GM18858 (cell line): ENCODE measurements around the gene CYP4F22.

Experiments used
- ATAC-seq: cut with Tn5 transposase; IDR thresholded peaks from one replicate; pipeline ENCODE4 v1.9.1; 2021; ENCODE audit not compliant: unreplicated experiment

CYP4F22 gene

DNA sequence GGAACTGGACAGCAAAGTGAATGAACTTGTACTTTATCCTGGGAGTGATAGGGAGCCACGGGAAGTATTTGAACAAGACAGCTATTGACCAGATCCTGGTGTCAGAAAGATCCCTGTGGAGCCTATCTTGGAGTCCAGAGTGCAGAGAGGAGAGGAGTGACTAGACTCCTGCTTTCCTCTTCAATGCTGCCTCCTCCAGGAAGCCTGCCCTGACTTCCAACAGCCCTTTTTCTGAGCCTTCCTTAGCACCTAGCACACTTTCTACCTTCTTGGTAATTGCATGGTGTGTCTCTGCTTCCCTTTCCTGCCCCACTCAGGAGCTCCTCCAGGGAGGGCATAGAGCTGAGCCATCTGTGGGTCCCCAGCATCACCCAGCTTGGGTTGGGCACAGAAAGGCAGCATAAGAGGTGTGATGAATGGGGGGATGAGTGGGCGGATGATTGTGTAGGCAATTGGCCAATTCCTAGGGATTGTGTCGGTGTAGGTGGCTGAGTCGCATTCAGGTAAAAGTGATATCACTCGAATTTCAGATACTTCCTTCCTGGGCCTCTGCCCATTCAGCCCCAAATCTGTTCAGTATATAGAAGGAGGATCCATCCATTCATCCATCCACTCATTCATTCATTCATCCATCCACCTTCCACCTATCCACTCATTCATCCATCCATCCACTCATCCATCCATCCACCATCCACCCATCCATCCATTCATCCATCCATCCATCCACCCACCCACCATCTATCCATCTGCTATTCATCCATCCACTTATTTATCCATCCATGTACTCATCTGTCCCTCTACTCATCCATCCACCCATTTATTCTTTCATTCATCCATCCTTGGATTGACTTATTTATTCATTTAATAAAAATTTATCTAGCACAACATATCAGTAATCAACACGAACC, 26.9 kb downstream of the CYP4F22 start:
- no peak for ATAC-seq

DNA sequence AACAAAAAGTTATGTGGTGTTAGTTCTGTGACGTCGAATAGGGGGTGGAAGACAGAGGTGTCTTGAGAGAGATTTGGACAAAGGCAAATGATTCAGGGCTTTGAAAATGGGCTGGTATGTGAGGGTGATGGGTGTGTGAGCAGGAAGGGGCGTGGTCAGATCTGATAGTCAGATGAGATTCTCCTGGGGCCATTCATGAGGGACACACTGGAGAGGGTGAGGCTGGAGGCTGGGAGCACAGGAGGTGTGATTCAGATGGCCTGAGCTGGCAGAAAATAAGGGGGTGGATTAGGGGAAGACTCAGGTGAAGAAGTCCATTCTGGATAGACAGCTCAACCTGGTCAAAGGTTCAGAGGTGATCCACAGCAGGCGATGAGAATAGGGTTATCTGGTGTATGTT, 28.0 kb downstream of the CYP4F22 start:
- no peak for ATAC-seq

DNA sequence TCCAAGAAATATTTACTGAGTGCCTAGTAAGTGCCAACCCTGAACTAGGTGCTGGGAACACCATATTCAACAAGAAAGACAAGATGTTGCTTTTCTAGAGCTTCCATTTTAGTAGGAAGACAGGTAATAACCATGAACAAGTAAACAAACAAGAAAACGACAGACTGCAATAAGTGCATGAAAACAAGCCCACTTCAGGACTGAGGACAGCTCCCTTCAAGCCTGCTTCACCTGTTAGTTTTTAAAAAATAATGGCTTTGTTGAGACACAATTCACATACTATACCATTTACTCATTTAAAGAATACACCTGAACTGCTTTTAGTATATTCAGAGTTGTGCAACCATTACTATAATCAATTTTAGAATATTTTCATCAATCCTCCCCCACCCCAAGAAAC, 30.4 kb downstream of the CYP4F22 start:
- no peak for ATAC-seq

DNA sequence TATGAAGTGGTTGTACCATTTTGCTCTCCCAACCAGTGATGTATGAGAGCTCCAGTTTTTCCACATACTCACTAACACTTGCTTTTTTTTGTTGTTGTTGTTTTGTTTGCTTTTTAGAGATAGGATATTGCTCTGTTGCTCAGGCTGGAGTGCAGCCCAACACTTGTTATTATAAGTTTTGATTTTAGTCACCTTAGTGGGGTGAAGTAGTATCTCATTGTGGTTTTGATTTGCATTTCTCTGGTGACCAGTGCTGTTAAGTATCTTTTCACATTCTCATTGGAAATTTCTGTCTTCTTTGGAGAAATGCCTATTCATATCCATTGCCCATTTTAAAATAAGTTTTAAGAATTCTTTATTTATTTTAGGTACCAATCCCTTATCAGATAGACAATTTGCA, 31.3 kb downstream of the CYP4F22 start:
- no peak for ATAC-seq

DNA sequence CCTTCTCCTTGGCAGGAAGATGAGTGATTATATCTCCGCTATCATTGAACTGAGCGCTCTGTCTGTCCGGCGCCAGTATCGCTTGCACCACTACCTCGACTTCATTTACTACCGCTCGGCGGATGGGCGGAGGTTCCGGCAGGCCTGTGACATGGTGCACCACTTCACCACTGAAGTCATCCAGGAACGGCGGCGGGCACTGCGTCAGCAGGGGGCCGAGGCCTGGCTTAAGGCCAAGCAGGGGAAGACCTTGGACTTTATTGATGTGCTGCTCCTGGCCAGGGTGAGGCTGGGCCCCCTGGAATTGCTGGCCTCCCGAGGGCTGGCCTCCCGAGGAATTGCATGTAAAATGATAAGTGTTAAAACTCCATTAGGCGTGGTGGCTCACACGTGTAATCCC, 32.1 kb downstream of the CYP4F22 start:
- ATAC-seq, result no peak

DNA sequence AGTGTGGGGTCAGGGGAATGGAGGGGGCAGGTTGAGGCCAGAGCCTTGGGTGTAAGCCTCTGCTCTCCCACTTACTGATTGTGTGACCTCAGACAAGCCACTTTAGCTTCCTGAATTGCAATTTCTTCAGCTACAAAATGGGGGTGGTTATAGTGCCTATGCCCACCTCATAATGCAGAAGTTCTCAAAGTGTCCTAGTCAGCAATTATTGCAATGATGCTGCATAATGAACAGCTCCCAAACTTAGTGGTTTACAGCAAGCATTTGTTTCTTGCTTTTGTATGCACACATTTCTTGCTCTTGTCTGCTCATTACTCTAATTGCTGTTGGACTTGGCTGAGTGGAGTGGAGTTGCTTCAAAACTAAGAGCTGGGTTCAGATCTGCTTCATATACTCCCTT, 36.0 kb downstream of the CYP4F22 start:
- no peak for ATAC-seq

DNA sequence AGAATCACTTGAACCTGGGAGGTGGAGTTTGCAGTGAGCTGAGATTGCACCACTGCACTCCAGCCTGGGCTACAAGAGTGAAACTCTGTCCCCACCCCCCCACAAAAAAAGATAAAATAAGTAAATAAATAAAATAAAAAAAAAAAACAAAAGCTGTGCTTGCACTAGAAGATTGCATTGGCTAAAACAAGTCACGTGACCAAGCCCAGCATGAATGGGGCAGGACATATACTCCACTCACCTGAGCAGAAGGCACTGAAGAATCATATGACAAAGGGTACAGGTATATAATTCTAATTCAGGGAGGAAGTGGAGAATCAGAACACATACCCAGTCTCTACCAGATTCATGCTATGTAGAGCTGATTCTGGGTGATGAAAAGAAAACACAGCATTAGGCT, 36.6 kb downstream of the CYP4F22 start:
- no peak for ATAC-seq

DNA sequence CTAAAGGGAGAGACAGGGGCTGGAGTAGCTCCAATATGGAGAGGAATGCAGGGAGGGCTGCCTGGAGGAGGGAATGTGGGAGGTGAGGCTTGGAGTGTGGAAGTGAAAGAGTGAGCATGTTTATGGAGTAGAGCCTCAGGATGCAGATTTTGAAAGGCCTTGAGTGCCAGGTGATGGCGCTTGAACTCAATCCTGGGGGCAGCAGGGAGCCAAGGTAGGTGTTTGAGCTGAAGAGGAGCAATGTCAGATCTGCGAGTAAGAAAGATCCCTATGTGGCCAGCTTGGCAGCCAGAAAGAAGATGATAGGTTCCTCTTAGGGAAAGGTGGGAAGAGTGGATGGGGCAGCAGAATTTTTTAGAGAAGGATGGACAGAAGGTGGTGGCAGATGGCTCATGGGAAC, 40.3 kb downstream of the CYP4F22 start:
- no peak for ATAC-seq

DNA sequence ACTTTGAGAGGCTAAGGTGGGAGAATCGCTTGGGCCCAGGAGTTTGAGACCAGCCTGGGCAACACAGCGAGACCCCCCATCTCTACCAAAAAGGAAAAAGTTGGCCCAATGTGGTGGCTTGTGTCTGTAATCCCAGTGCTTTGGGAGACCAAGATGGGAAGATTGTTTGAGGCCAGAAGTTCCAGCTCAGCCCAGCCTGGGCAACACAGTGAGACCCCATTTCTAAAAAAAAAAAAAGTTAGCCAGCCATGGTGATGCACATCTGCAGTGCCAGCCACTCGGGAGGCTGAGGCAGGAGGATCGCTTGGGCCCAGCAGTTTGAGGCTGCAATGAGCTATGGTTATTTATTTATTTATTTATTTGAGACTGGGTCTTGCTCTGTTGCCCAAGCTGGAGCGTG, 41.3 kb downstream of the CYP4F22 start:
- no peak for ATAC-seq

DNA sequence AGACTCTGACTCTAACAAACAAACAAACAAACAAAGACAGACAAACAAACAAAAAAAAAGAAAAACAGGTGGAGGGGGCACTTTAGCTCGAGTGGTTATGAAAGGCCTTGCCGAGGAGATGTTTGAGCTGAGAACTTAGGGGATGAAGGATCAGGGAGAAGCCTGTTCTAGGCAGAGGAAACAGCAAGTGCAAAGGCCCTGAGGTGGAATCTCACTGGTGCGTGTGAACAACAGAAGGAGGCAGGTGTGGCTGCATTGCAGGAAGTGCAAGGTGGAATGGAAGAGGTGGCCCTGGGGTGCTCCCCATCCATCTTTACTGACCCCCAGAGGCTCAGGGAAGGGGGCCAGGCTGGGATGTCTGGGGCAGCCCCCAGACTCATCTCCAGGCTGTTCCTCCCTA, 41.9 kb downstream of the CYP4F22 start:
- ATAC-seq, result no peak

DNA sequence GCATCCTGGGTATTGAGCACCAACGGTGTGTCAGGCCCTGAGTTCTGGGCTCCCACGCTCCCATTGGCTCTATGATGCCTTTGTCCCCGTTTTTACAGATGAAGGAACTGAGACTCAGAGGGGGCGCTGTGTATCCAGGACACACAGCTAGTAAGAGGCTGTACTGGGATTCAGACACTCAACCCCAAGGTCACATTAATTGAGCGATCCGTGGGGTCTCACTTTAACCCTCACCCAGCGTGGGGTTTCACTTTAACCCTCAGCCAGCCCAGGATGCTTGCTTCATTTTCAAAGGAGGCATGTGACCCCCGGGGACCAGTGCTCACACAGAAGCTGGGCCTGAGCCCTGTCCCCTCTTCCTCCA, 42.6 kb downstream of the CYP4F22 start:
- no peak for ATAC-seq

DNA sequence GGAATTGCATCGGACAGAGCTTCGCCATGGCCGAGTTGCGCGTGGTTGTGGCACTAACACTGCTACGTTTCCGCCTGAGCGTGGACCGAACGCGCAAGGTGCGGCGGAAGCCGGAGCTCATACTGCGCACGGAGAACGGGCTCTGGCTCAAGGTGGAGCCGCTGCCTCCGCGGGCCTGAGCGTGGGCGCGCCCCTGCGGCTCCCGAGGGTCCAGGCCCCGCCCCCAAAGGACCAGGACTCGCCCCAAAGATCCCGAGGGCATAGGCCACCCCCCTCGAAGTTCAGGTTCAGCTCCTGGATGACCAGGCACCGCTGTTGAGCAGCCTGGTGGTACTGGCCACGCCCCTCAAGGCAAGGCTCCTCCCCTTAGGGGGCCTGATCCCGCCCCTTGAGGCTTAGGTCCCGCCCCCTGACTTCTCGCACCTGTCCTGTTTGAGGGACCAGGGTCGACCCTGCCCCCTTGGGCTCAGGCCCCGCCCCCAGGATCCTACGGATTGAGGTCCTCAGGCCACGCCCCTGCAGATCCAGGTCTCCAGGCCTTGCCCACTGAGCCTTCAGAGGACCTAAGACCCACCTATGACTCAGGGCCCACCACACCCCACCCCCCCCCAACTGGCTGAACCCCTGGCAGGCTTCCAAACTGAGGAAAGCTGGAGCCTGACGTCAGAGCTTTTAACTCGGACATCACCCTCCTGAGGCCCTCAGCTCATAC, 43.1 kb downstream of the CYP4F22 start:
- no peak for ATAC-seq

DNA sequence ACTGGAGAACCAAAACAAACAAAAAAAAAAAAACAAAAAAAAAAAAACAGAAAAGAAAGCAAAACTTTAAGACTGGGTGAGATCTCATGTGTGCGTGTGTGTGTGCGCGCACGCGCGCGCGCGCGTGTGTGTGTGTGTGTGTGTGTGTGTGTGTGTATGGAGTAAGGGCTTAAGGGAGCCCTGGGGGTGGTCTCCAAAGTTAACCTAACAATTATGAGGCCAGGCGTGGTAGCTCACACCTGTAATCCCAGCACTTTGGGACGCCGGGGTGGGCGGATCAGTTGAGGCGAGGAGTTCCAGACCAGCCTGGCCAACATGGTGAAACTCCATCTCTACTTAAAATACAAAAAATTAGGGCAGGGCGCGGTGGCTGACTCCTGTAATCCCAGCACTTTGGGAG, 46.7 kb downstream of the CYP4F22 start:
- ATAC-seq, result no peak

DNA sequence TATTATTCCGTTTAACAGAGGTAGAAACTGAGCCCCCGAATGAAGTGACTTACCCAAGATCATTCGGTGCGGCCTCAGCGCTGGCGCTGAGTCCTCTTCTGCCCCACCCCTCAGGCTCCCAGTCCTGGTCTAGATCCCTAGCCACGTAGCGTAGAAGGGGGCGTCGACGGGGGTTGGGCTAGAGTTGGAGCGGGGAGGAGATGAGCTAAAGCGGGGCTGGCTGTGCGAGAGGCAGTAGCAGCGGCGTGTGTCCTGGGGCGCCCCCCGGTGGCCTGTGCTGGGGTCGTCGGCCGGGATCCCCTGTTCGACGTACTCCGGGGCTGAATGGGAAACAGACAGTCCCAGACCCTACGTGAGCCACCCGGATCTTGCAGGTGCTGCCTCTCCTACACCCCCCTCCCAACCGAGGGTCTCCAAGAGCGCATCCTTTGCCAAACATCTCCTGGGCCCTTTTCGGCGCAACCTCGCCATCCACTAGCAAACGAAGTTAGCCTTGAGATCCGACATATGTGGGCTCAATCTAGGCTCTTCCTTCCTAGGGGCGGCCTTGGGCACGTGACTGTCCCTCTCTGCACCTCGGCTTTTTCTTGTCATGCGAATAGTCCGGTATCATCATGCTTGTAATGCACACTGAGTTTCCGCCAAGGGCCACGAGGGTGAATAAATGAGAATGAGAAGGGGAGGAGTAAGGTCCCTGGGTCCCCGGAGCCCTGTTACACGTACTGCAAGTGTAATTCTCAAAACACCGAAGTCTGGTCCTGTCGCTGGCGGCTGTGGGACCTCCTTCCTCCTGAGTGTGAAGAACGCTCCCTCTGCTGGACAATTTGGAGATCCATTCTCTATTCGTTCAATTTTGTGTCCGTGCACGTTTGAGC, 47.7 kb downstream of the CYP4F22 start:
- ATAC-seq, result no peak

DNA sequence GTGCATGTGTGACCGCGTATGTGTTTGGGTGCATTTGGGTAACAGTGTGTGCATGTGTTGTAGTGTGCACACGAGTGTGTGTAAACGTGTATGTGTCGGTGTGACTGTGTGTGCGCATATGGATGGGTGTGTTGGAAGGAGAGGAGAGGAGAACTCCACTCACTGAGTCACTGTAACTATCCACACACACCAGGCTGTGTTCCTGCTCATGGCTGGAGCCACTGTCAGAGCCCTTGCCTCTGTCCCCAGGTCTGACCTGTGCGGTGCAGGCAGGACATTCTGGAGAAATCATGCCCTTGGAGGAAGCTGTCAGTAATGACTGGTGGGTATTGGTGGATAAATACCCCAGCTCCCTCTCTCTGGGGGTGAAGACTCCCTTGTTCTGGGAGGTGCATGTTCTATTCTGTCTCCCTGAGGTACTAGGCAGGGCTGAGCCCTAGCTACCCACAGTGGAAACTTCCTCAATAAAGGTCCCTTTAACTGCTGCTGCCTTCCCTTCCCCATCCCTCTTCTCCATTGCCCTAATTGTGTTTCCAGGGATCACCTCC, 48.4 kb downstream of the CYP4F22 start:
- no peak for ATAC-seq

DNA sequence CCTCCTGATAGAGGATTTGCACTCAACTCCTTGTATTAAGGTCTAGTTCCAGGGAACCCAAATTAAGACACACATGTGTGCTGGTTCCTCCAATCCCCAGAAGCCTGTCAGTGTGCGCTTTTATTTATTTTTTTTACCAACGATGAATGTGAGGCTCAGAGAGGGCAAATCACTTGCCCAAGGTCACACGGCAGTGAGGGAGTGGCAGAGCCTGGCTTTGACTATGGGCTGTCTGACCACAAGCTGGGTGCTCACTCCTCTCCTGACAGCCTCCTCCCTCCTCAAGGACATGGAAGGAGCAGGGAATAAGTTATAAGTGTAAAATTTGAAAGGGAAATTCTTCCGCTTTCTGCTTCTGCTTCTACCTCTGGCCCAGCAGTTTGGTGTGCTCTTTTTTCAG, 48.9 kb downstream of the CYP4F22 start:
- no peak for ATAC-seq

DNA sequence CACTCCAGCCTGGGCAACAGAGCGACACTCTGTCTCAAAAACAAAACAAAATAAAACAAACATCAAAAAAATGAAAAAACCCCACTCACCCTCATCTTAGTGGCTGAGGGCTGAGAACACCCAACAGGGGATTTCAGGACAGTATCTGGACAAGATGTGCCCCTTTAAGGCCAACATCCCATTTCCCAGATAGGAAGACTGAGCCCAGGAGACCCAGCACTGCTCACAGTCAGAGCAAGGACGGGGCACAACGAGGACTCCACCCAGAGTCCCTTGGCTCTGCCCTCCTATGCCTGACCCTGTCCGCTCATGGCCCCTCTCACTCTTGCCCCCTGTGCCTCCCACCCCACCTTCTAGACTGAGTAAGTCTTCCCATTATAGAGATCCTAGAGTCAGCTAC, 53.8 kb downstream of the CYP4F22 start:
- ATAC-seq, result no peak

DNA sequence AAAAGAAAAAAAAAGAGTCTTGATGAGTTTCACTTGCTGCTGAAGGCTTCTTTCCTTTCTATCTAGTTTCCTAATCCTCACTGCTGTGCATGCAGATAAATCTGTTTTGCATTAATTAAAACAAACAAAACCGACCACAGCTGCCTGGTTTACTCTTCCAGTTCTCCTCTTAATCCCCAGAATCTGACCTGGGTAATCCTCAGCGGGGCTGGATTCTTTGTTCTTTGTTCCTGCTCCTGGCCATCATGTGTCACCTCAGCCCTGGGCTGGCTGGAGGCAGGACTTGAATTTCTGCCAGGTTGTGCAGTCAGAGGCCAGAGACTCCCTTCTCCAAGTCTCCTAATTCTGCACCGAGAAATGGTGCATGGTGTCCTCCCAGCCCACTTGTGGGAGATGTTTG, 54.5 kb downstream of the CYP4F22 start:
- no peak for ATAC-seq

DNA sequence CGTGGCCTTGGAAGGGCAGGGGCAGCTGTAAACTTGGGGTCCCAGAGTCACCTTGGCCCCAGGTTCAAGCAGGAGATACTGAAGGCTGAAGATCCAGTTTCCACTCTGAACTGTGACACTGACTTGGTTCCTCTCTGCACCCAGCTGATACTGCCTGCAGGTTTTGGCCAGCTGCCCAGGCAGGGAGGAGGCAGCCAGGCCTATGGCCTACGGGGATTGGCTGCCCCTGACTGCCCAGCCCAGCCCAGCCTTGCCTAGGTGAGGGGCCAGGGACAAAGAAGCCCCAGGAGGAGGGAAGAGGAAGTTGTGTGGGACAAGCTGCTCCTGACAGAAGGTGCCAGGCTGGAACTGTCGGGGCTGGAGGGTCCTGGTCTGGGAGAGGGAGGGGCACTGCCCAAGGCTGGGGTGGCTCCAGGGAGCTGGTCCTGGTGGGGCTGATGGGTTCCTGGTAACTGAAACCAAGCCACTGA, 55.0 kb downstream of the CYP4F22 start:
- no peak for ATAC-seq

DNA sequence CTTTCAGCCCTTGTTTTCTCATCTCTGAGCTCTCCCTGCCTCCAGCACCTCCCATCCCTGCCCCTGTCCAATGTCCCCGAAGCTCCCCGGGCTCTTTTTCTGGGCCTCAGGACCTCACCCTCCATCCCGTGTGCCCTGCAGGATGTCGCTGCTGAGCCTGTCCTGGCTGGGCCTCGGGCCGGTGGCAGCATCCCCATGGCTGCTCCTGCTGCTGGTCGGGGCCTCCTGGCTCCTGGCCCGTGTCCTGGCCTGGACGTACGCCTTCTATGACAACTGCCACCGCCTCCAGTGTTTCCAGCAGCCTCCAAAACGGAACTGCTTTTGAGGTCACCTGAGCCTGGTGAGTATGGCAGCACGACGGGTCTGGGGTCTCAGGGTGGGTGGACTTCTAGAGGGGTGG, 55.6 kb downstream of the CYP4F22 start:
- no peak for ATAC-seq

DNA sequence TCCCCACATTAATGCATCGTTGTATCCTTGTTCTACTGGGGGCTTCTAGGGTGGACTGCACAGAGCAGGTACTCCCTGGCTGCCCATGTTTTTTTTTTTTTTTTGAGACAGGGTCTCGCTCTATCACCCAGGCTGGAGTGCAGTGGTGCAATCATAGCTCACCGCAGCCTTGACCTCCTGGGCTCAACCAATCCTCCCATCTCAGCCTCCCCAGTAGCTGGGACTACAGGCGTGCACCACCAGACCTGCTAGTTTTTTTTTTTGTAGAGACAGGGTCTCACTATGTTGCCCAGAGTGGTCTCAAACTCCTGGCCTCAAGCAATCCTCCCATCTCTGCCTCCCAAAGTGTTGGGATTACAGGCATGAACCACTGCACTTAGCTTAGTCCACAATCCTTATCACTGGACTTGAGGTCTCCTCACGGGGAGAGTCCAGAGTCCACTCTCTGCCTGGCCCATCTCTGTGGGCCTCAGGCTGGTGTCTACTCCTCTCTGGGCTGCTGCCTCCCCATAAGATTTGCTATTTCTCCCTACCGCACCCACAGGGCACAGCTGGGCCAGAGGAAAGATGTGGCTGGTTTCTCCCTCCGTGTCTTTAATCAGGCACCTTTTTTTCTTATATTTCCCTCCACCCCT, 56.3 kb downstream of the CYP4F22 start:
- ATAC-seq, result no peak
